ENCODE data around the gene DPEP3.
"Not testable (repeated sequence)": the region's sequence is repeated elsewhere in the genome, so short reads cannot be mapped to it uniquely, and the experiment has no call there.

DPEP3 gene

GRCh38 chr16:67979955-67980678 lies at the start of gene DPEP3:
DPEP3 (minus strand) TSS chr16:67980499; CDS start chr16:67980380, 119 bp downstream.
- no peak within 1 kb of the TSS for H3K4me3 Mint-ChIP-seq
- no peak for DNase-seq
- H3K27ac Mint-ChIP-seq, result no peak within 1 kb of the TSS
- peaks cover 26% of the 10 kb centered on the region for H3K4me1 Mint-ChIP-seq (ENCODE audit: low read depth)
- H3K27me3 Mint-ChIP-seq, result no peaks in the 10 kb centered on the region
- no peaks in the 10 kb centered on the region for H3K36me3 Mint-ChIP-seq (ENCODE audit: low read depth)
- no peaks in the 10 kb centered on the region for H3K9me3 Mint-ChIP-seq

- no peak for DNase-seq
- Mint-ChIP-seq H3K4me1 (ENCODE audit: low read depth) (peaks cover 25% of the 10 kb centered on the region), H3K36me3 (ENCODE audit: low read depth) (peaks cover 72% of the 10 kb centered on the region), H3K27ac (no peak overlapping the region), H3K9me3 (no peaks in the 10 kb centered on the region), H3K27me3 (no peaks in the 10 kb centered on the region), H3K4me3 (no peak overlapping the region)
Measured at GRCh38 chr16:68028996-68029395, 48.7 kb upstream of the DPEP3 start.

GRCh38 chr16:68022728-68023537 lies 42.6 kb upstream of the DPEP3 start, which contains the start of the genes DDX28 and DUS2:
DDX28 (minus strand) TSS chr16:68023232; CDS start chr16:68023202, 30 bp downstream.
DUS2 (plus strand) TSS chr16:68023284; CDS start chr16:68038024, 14,740 bp downstream.
- DNase-seq, result peak; percentile 98
- peak within 1 kb of the TSS; percentile 93 for H3K4me3 Mint-ChIP-seq
- no peaks in the 10 kb centered on the region for H3K9me3 Mint-ChIP-seq
- H3K36me3 Mint-ChIP-seq (ENCODE audit: low read depth), result peaks cover 70% of the 10 kb centered on the region
- peak within 1 kb of the TSS; percentile 97 for H3K27ac Mint-ChIP-seq
- peaks cover 40% of the 10 kb centered on the region for H3K4me1 Mint-ChIP-seq (ENCODE audit: low read depth)
- H3K27me3 Mint-ChIP-seq, result no peaks in the 10 kb centered on the region

- H3K36me3 Mint-ChIP-seq (ENCODE audit: low read depth), result peaks cover 64% of the 10 kb centered on the region
- no peak for DNase-seq
- peaks cover 40% of the 10 kb centered on the region for H3K4me1 Mint-ChIP-seq (ENCODE audit: low read depth)
- peak overlapping the region; percentile 93 for H3K4me3 Mint-ChIP-seq
- no peaks in the 10 kb centered on the region for H3K9me3 Mint-ChIP-seq
- no peaks in the 10 kb centered on the region for H3K27me3 Mint-ChIP-seq
- H3K27ac Mint-ChIP-seq, result peak overlapping the region; percentile 97
Measured at GRCh38 chr16:68022278-68022727, 42.0 kb upstream of the DPEP3 start.

GRCh38 chr16:68021490-68021889 lies 41.2 kb upstream of the DPEP3 start:
- peak overlapping the region; percentile 93 for H3K4me3 Mint-ChIP-seq
- peak overlapping the region; percentile 97 for H3K27ac Mint-ChIP-seq
- no peak for DNase-seq
- peaks cover 40% of the 10 kb centered on the region for H3K4me1 Mint-ChIP-seq (ENCODE audit: low read depth)
- peaks cover 56% of the 10 kb centered on the region for H3K36me3 Mint-ChIP-seq (ENCODE audit: low read depth)
- no peaks in the 10 kb centered on the region for H3K27me3 Mint-ChIP-seq
- no peaks in the 10 kb centered on the region for H3K9me3 Mint-ChIP-seq

- no peaks in the 10 kb centered on the region for H3K27me3 Mint-ChIP-seq
Measured at GRCh38 chr16:68019167-68019680, 38.9 kb upstream of the DPEP3 start.

GRCh38 chr16:68015681-68016080 lies 35.4 kb upstream of the DPEP3 start, which contains the start of gene DPEP2NB:
DPEP2NB (minus strand) TSS chr16:68015911; CDS start chr16:68015770, 141 bp downstream.
- Mint-ChIP-seq H3K27me3 (no peaks in the 10 kb centered on the region), H3K9me3 (no peaks in the 10 kb centered on the region), H3K4me3 (no peak within 1 kb of the TSS), H3K27ac (no peak within 1 kb of the TSS), H3K4me1 (ENCODE audit: low read depth) (peaks cover 7% of the 10 kb centered on the region), H3K36me3 (ENCODE audit: low read depth) (peaks cover 5% of the 10 kb centered on the region)
- DNase-seq, result no peak

More at GRCh38 chr16:68019167-68019680, 38.9 kb upstream of the DPEP3 start:
- Mint-ChIP-seq H3K9me3 (no peaks in the 10 kb centered on the region), H3K27ac (no peak overlapping the region), H3K36me3 (ENCODE audit: low read depth) (peaks cover 35% of the 10 kb centered on the region), H3K4me1 (ENCODE audit: low read depth) (peaks cover 23% of the 10 kb centered on the region), H3K4me3 (no peak overlapping the region)
- DNase-seq, result no peak

GRCh38 chr16:68013440-68013839 lies 33.1 kb upstream of the DPEP3 start:
- Mint-ChIP-seq H3K27ac (peak overlapping the region; percentile 79), H3K9me3 (no peaks in the 10 kb centered on the region), H3K36me3 (ENCODE audit: low read depth) (no peaks in the 10 kb centered on the region), H3K27me3 (no peaks in the 10 kb centered on the region), H3K4me3 (no peak overlapping the region), H3K4me1 (ENCODE audit: low read depth) (peaks cover 7% of the 10 kb centered on the region)
- DNase-seq, result no peak

GRCh38 chr16:68009872-68010271 lies 29.6 kb upstream of the DPEP3 start:
- not testable (repeated sequence) for DNase-seq; H3K27me3 Mint-ChIP-seq; H3K36me3 Mint-ChIP-seq (ENCODE audit: low read depth); H3K9me3 Mint-ChIP-seq; H3K27ac Mint-ChIP-seq; H3K4me3 Mint-ChIP-seq
- peaks cover 27% of the 10 kb centered on the region for H3K4me1 Mint-ChIP-seq (ENCODE audit: low read depth)

- DNase-seq, result no peak
- Mint-ChIP-seq H3K36me3 (ENCODE audit: low read depth) (no peaks in the 10 kb centered on the region), H3K27me3 (no peaks in the 10 kb centered on the region), H3K27ac (peak overlapping the region; percentile 20), H3K4me1 (ENCODE audit: low read depth) (peaks cover 30% of the 10 kb centered on the region), H3K9me3 (no peaks in the 10 kb centered on the region), H3K4me3 (no peak overlapping the region)
Measured at GRCh38 chr16:68009157-68009735, 28.9 kb upstream of the DPEP3 start.

- peak; percentile 51 for DNase-seq
- Mint-ChIP-seq H3K4me3 (peak overlapping the region; percentile 31), H3K27ac (peak overlapping the region; percentile 93), H3K36me3 (ENCODE audit: low read depth) (no peaks in the 10 kb centered on the region), H3K9me3 (no peaks in the 10 kb centered on the region), H3K4me1 (ENCODE audit: low read depth) (peaks cover 30% of the 10 kb centered on the region), H3K27me3 (no peaks in the 10 kb centered on the region)
Measured at GRCh38 chr16:68005786-68006286, 25.5 kb upstream of the DPEP3 start.

- H3K9me3 Mint-ChIP-seq, result no peaks in the 10 kb centered on the region
- H3K27me3 Mint-ChIP-seq, result no peaks in the 10 kb centered on the region
- peak overlapping the region; percentile 93 for H3K27ac Mint-ChIP-seq
- H3K4me1 Mint-ChIP-seq (ENCODE audit: low read depth), result peaks cover 36% of the 10 kb centered on the region
- no peak for DNase-seq
- no peaks in the 10 kb centered on the region for H3K36me3 Mint-ChIP-seq (ENCODE audit: low read depth)
- H3K4me3 Mint-ChIP-seq, result no peak overlapping the region
Measured at GRCh38 chr16:68005211-68005610, 24.9 kb upstream of the DPEP3 start.

GRCh38 chr16:68003031-68003430 lies 22.7 kb upstream of the DPEP3 start:
- Mint-ChIP-seq H3K9me3 (no peaks in the 10 kb centered on the region), H3K36me3 (ENCODE audit: low read depth) (no peaks in the 10 kb centered on the region), H3K4me1 (ENCODE audit: low read depth) (peaks cover 50% of the 10 kb centered on the region), H3K27ac (no peak overlapping the region), H3K27me3 (no peaks in the 10 kb centered on the region), H3K4me3 (no peak overlapping the region)
- DNase-seq, result no peak

GRCh38 chr16:68000450-68000849 lies 20.2 kb upstream of the DPEP3 start:
- Mint-ChIP-seq H3K9me3 (no peaks in the 10 kb centered on the region), H3K4me1 (ENCODE audit: low read depth) (peaks cover 55% of the 10 kb centered on the region), H3K27ac (peak overlapping the region; percentile 81), H3K4me3 (no peak overlapping the region), H3K27me3 (no peaks in the 10 kb centered on the region), H3K36me3 (ENCODE audit: low read depth) (no peaks in the 10 kb centered on the region)
- DNase-seq, result no peak

All from activated T-cell treated with anti-CD3 and anti-CD28 coated beads, Interleukin-2, amount 50 U/mL, for 24 hours (primary cell).